ENCODE results near the gene IKZF3. TPM values are rescaled to one million over a fixed set of nuclear protein-coding genes. Genes with fewer than 3 reads are reported as not detected.
"Not testable (repeated sequence)": the region's sequence is repeated elsewhere in the genome, so short reads cannot be mapped to it uniquely, and the experiment has no call there.

Gene IKZF3
- total and polyA plus RNA-seq, 4 donors: 0.08 to 0.30 (median 0.18) TPM

DNA sequence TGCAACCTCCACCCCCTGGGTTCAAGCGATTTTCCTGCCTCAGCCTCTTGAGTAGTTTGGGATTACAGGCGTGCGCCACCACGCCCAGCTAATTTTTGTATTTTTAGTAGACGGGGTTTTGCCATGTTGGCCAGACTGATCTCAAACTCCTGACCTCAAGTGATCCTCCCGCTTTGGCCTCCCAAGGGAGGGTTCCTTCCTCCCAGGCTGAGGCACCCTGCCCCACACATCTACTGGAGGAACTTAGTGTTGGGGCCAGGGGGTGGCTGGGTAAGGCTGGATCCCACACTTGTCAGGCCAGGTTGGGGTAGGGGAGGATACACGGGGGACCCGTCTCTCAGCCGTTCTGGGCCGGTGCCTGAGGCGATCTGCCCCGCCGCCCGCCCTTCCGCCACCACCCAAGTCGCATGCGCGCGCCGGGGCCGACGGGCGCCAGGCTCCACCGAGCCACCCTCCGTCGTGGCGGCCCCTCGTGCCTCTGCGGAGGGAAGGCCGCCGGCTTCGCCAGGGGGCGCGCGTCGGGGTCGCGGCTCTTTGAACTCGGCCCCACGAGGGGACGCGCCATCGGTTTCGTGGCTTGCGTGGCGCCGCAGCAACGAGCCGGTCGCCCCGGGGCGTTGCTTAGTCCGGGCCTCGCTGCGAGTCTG lies 110.5 kb downstream of the IKZF3 start:
- H3K9me3 ChIP-seq (ENCODE audit: control insufficient read depth, insufficient read depth, low read length): no peaks in the 10 kb centered on the region
- peak in 1 of 6 donors; percentile 17 for DNase-seq (ENCODE audit: low read depth in 4 of 6, low spot score in 6 of 6)
- H3K36me3 ChIP-seq (ENCODE audit: control insufficient read depth, insufficient read depth, low read length): no peaks in the 10 kb centered on the region
- H3K27me3 ChIP-seq (ENCODE audit: control insufficient read depth, insufficient read depth, low read length): no peaks in the 10 kb centered on the region
- H3K27ac ChIP-seq (ENCODE audit: low read depth, low read length): peak overlapping the region; percentile 47
- WGBS (ENCODE audit: insufficient coverage): 8% methylated on average over 53 of the region's 55 CpGs
- peaks cover 40% of the 10 kb centered on the region for H3K4me1 ChIP-seq (ENCODE audit: control insufficient read depth, insufficient read depth, low read length)
- peak overlapping the region; percentile 27 for H3K4me3 ChIP-seq (ENCODE audit: low read depth, low read length)

DNA sequence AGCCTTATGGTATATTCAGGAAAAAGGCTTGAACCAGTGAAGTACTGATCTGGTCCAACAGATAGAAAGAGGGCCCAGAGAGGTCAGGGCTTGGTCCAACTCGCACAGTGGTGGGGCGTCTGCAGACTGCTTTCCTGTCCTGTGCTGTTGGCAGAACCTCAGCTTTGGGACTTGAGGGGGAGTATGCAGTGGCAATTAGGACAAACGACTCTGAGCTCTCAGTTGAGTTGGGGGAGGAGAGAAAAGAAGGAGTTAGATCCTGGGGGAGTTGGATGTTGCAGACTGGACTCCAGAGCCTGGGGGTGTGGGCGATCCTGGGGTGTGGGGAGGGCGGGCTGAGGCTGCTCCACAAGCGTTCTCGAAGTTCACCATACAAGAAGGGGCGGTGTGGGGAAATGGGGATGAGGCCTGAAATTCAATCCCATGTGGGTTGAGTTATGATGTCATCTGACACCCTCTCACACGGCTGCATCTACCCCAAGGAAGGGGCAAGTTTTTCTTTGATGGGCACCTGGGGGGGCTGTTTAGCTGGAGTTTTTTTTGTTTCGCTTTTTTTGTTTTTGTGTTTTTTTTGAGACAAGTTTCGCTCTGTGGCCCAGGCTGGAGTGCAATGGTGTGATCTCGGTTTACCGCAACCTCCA lies 111.8 kb downstream of the IKZF3 start:
- peaks cover 40% of the 10 kb centered on the region for H3K4me1 ChIP-seq (ENCODE audit: control insufficient read depth, insufficient read depth, low read length)
- H3K4me3 ChIP-seq (ENCODE audit: low read depth, low read length): no peak overlapping the region
- no peaks in the 10 kb centered on the region for H3K9me3 ChIP-seq (ENCODE audit: control insufficient read depth, insufficient read depth, low read length)
- no peak overlapping the region for H3K27ac ChIP-seq (ENCODE audit: low read depth, low read length)
- H3K36me3 ChIP-seq (ENCODE audit: control insufficient read depth, insufficient read depth, low read length): no peaks in the 10 kb centered on the region
- no peaks in the 10 kb centered on the region for H3K27me3 ChIP-seq (ENCODE audit: control insufficient read depth, insufficient read depth, low read length)
- no peak for DNase-seq (ENCODE audit: low read depth in 4 of 6, low spot score in 6 of 6)
- WGBS (ENCODE audit: insufficient coverage): 60% methylated on average over 12 of the region's 13 CpGs

DNA sequence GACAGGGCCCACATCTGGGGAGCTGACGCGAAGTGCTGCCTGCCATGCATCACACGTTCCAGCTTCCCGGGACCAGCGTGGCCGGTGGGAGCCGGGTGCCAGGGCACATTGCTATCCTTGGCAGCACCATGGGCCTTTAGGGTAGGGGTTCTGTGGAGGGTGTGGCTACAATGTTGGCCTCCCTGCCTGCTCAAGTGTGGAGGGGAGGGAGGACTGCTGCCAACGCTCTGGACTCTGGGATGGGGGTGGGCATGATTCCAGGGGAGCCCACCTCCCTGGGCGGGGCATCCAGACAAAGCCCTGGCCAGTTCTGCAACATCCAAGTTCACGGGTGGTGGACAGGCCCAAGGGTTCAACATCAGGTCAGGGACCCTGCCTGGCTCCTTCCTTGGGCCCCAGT lies 112.5 kb downstream of the IKZF3 start:
- H3K4me1 ChIP-seq (ENCODE audit: control insufficient read depth, insufficient read depth, low read length): peaks cover 40% of the 10 kb centered on the region
- H3K27me3 ChIP-seq (ENCODE audit: control insufficient read depth, insufficient read depth, low read length): no peaks in the 10 kb centered on the region
- H3K27ac ChIP-seq (ENCODE audit: low read depth, low read length): no peak overlapping the region
- no peak for DNase-seq (ENCODE audit: low read depth in 4 of 6, low spot score in 6 of 6)
- WGBS (ENCODE audit: insufficient coverage): 60% methylated on average over 9 of the region's 10 CpGs
- H3K9me3 ChIP-seq (ENCODE audit: control insufficient read depth, insufficient read depth, low read length): no peaks in the 10 kb centered on the region
- no peaks in the 10 kb centered on the region for H3K36me3 ChIP-seq (ENCODE audit: control insufficient read depth, insufficient read depth, low read length)
- no peak overlapping the region for H3K4me3 ChIP-seq (ENCODE audit: low read depth, low read length)

DNA sequence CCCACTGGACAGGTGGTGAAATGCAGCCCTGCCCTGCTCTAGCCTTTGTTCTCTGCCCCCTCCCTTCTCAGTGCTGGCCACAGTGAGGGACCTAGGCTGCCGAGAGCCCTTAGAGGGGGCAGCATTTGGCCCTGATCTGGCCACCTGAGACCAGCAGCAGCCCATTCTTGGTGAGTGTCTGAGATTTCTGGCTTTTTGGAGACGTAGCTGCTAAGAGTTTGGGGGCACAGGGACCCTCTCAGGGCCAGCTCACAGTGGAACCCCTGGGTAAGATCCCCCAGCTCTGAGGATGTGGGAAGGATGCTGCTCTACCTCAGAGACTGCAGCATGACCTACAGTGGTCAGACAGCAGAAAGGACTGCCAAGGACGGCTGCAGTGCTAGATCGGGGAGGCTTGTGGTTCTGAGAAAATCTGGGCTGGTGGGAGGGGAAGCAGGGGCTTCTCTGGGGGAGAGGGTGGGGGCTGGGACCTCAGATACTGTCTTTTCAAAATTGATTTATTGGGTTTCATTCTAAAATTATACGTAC lies 113.0 kb downstream of the IKZF3 start:
- no peak overlapping the region for H3K27ac ChIP-seq (ENCODE audit: low read depth, low read length)
- no peaks in the 10 kb centered on the region for H3K9me3 ChIP-seq (ENCODE audit: control insufficient read depth, insufficient read depth, low read length)
- no peaks in the 10 kb centered on the region for H3K36me3 ChIP-seq (ENCODE audit: control insufficient read depth, insufficient read depth, low read length)
- H3K27me3 ChIP-seq (ENCODE audit: control insufficient read depth, insufficient read depth, low read length): no peaks in the 10 kb centered on the region
- H3K4me3 ChIP-seq (ENCODE audit: low read depth, low read length): no peak overlapping the region
- WGBS (ENCODE audit: insufficient coverage): 74% methylated on average over 2 of the region's 5 CpGs
- peaks cover 40% of the 10 kb centered on the region for H3K4me1 ChIP-seq (ENCODE audit: control insufficient read depth, insufficient read depth, low read length)
- no peak for DNase-seq (ENCODE audit: low read depth in 4 of 6, low spot score in 6 of 6)

DNA sequence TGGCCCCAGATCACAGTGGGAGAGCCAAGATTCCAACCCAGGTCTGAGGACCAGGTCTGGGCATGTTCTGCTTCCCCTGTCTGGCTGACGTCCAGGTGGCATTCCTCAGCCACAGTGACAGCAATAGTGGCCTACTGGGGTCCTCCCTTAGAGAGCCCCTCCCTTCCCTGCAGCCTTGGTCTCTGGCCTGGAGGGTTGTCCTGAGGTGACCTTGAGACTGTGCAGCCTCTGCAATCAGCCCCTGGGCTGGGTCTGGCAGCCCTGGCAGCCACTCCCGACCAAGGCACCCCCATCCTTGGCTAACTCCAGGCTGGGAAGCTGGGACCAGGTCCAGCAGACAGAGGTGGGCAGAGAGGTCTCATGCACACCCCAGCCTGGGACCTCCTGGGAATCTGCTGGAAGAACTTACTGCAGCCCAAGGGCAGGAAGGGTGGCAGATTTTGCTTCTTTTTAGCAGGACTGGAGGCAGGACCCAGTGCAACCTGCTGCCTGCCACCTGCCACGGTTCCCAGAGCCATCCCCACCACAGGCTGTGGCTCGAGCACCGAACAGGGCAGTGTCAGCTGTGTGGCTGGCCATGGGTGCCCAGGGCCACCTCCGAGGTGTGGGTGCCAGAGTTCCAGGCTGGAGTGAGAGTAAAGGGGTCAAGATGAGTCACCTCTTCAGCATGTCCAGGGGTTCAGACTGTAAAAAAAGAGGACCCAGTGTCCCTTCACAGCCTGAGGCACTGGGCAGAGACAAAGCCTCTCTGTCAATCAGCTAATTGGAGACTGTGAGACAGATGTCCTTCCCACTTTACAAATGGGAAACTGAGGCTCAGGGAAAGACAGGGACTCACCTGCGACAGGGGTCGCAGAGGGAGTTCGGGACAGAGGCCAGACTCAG lies 113.7 kb downstream of the IKZF3 start:
- no peaks in the 10 kb centered on the region for H3K36me3 ChIP-seq (ENCODE audit: control insufficient read depth, insufficient read depth, low read length)
- WGBS (ENCODE audit: insufficient coverage): 74% methylated on average over 9 of the region's 9 CpGs
- DNase-seq (ENCODE audit: low read depth in 4 of 6, low spot score in 6 of 6): no peak
- no peak overlapping the region for H3K27ac ChIP-seq (ENCODE audit: low read depth, low read length)
- H3K27me3 ChIP-seq (ENCODE audit: control insufficient read depth, insufficient read depth, low read length): no peaks in the 10 kb centered on the region
- no peak overlapping the region for H3K4me3 ChIP-seq (ENCODE audit: low read depth, low read length)
- no peaks in the 10 kb centered on the region for H3K9me3 ChIP-seq (ENCODE audit: control insufficient read depth, insufficient read depth, low read length)
- peaks cover 38% of the 10 kb centered on the region for H3K4me1 ChIP-seq (ENCODE audit: control insufficient read depth, insufficient read depth, low read length)

DNA sequence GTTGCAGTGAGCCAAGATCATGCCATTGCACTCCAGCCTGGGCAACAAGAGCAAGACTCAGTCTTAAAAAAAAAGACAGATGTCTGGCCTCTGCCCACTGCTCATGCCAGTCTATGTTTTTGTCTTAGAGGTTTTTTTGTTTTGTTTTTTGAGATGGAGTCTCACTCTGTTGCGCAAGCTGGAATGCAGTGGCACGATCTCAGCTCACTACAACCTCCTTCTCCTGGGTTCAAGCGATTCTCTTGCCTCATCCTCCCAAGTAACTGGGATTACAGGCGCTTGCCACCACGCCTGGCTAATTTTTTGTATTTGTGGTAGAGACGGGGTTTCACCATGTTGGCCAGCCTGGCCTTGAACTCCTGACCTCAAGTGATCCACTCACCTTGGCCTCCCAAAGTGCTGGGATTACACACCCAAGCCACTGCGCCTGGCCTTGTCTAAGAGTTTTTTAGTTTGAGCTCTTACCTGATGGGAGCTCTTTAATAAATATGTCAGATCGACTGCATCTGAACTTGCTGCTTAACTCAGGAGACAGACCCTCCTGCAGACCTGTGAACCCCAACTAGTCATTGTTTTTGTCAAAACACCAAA lies 115.6 kb downstream of the IKZF3 start:
- not testable (repeated sequence) for H3K4me3 ChIP-seq (ENCODE audit: low read depth, low read length); H3K27me3 ChIP-seq (ENCODE audit: control insufficient read depth, insufficient read depth, low read length); H3K27ac ChIP-seq (ENCODE audit: low read depth, low read length); H3K36me3 ChIP-seq (ENCODE audit: control insufficient read depth, insufficient read depth, low read length); H3K9me3 ChIP-seq (ENCODE audit: control insufficient read depth, insufficient read depth, low read length); DNase-seq (ENCODE audit: low read depth in 4 of 6, low spot score in 6 of 6)
- 91% methylated on average over 2 of the region's 8 CpGs for WGBS (ENCODE audit: insufficient coverage)
- peaks cover 26% of the 10 kb centered on the region for H3K4me1 ChIP-seq (ENCODE audit: control insufficient read depth, insufficient read depth, low read length)

DNA sequence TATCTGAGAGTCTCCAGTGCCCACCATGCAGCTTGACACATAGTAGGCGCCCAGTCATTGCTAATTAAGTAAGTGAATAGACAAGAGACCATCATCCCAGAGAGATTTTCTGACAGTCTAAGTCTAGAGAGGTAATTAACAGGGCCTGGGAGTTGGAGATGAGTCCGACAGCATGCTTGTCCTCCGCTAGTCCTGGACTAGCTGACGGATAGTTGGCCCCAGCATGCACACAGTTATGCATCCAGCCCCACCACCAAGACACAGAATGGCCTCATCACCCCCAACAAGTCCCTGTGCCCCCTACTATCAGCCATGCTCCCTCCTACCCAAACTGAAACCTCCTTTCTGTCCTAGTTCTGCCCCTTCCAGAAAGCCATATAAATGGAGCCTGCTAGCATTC lies 116.4 kb downstream of the IKZF3 start:
- Histone ChIP-seq H3K9me3 (ENCODE audit: control insufficient read depth, insufficient read depth, low read length) (no peaks in the 10 kb centered on the region), H3K27me3 (ENCODE audit: control insufficient read depth, insufficient read depth, low read length) (peaks cover 8% of the 10 kb centered on the region), H3K4me3 (ENCODE audit: low read depth, low read length) (no peak overlapping the region), H3K4me1 (ENCODE audit: control insufficient read depth, insufficient read depth, low read length) (peaks cover 19% of the 10 kb centered on the region), H3K36me3 (ENCODE audit: control insufficient read depth, insufficient read depth, low read length) (no peaks in the 10 kb centered on the region), H3K27ac (ENCODE audit: low read depth, low read length) (no peak overlapping the region)
- DNase-seq (ENCODE audit: low read depth in 4 of 6, low spot score in 6 of 6): no peak
- 100% methylated on average over 2 of the region's 4 CpGs for WGBS (ENCODE audit: insufficient coverage)

DNA sequence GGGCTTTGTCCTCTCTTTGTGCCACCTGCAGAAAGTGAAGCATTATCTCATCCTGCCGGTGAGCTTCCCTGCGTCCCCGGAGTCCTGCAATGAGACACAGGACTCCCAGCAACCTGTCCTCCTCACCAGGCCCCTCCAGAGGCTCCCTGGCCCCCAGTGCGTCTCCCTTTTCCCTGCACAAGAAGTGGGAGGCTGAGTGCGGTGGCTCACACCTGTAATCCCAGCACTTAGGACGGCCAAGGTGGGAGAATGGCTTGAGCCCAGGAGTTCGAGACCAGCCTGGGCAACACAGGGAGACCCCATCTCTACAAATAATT lies 118.0 kb downstream of the IKZF3 start:
- 90% methylated on average over 4 of the region's 7 CpGs for WGBS (ENCODE audit: insufficient coverage)
- peaks cover 17% of the 10 kb centered on the region for H3K27me3 ChIP-seq (ENCODE audit: control insufficient read depth, insufficient read depth, low read length)
- H3K4me3 ChIP-seq (ENCODE audit: low read depth, low read length): no peak overlapping the region
- DNase-seq (ENCODE audit: low read depth in 4 of 6, low spot score in 6 of 6): no peak
- H3K27ac ChIP-seq (ENCODE audit: low read depth, low read length): no peak overlapping the region
- peaks cover 10% of the 10 kb centered on the region for H3K4me1 ChIP-seq (ENCODE audit: control insufficient read depth, insufficient read depth, low read length)
- H3K9me3 ChIP-seq (ENCODE audit: control insufficient read depth, insufficient read depth, low read length): no peaks in the 10 kb centered on the region
- no peaks in the 10 kb centered on the region for H3K36me3 ChIP-seq (ENCODE audit: control insufficient read depth, insufficient read depth, low read length)

DNA sequence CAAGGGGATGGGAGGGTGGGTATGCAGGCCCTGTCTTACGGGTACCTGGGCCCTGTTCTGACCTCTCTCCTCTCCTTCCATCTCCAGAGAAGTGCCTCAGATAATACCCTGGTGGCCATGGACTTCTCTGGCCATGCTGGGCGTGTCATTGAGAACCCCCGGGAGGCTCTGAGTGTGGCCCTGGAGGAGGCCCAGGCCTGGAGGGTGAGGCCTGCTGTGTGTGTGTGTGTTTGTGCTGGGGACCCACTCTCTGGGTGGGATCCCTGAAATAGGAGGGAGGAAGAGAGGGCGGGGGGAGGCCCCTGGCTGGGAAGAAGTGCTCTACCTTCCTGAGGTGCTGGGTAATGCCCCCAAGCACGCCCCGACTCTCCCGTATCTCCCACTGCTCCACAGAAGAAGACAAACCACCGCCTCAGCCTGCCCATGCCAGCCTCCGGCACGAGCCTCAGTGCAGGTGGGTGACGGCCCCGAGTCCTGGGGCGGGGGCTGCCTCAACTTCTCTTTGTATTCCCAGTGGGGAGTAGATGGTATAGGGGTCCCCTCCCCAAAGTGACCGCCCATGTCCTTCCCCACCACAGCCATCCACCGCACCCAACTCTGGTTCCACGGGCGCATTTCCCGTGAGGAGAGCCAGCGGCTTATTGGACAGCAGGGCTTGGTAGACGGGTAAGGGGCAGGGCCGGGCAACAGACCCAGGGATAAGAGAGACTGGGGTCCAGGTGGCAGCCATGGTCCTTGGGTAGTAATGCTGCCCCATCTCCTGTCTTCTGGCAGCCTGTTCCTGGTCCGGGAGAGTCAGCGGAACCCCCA lies 118.6 kb downstream of the IKZF3 start:
- H3K4me3 ChIP-seq (ENCODE audit: low read depth, low read length): no peak overlapping the region
- 90% methylated on average over 12 of the region's 23 CpGs for WGBS (ENCODE audit: insufficient coverage)

More for the DNA sequence above, 118.6 kb downstream of the IKZF3 start:
- Histone ChIP-seq H3K36me3 (ENCODE audit: control insufficient read depth, insufficient read depth, low read length) (no peaks in the 10 kb centered on the region), H3K27me3 (ENCODE audit: control insufficient read depth, insufficient read depth, low read length) (peaks cover 23% of the 10 kb centered on the region), H3K9me3 (ENCODE audit: control insufficient read depth, insufficient read depth, low read length) (no peaks in the 10 kb centered on the region), H3K27ac (ENCODE audit: low read depth, low read length) (no peak overlapping the region), H3K4me1 (ENCODE audit: control insufficient read depth, insufficient read depth, low read length) (peaks cover 9% of the 10 kb centered on the region)
- DNase-seq (ENCODE audit: low read depth in 4 of 6, low spot score in 6 of 6): no peak
